Eye (tissue), 1 donor: ENCODE measurements around the gene PHF19.

Experiments
- DNase-seq: peaks from one replicate; pipeline ENCODE4 v3.0.0-alpha.2; 2015

Gene PHF19

GRCh38 chr9:120850315-120850714 lies 26.7 kb downstream of the PHF19 start:
- DNase-seq = no peak

GRCh38 chr9:120846906-120847305 lies 30.1 kb downstream of the PHF19 start:
- DNase-seq = no peak

GRCh38 chr9:120846251-120846889 lies 30.6 kb downstream of the PHF19 start:
- no peak for DNase-seq

- DNase-seq = no peak
Observed at GRCh38 chr9:120845255-120845654, 31.7 kb downstream of the PHF19 start.

- DNase-seq = peak; percentile 98
Observed at GRCh38 chr9:120842685-120843485, 34.1 kb downstream of the PHF19 start, which contains the start of gene PSMD5. TSS of gene PSMD5 (minus strand) at chr9:120842922. CDS start at chr9:120842909, 13 bp downstream.

- DNase-seq = no peak
Observed at GRCh38 chr9:120841930-120842684, 34.9 kb downstream of the PHF19 start.

GRCh38 chr9:120839146-120839545 lies 37.8 kb downstream of the PHF19 start:
- DNase-seq = no peak

- DNase-seq = no peak
Observed at GRCh38 chr9:120837921-120838320, 39.1 kb downstream of the PHF19 start.

- no peak for DNase-seq
Observed at GRCh38 chr9:120833325-120833724, 43.7 kb downstream of the PHF19 start.

GRCh38 chr9:120832807-120833206 lies 44.2 kb downstream of the PHF19 start:
- no peak for DNase-seq

GRCh38 chr9:120830865-120831264 lies 46.1 kb downstream of the PHF19 start:
- no peak for DNase-seq

- no peak for DNase-seq
Observed at GRCh38 chr9:120830151-120830550, 46.8 kb downstream of the PHF19 start.

- DNase-seq = no peak
Observed at GRCh38 chr9:120829650-120830049, 47.3 kb downstream of the PHF19 start.

GRCh38 chr9:120820095-120820494 lies 56.9 kb downstream of the PHF19 start:
- no peak for DNase-seq

- no peak for DNase-seq
Observed at GRCh38 chr9:120818595-120818994, 58.4 kb downstream of the PHF19 start.

- DNase-seq = no peak
Observed at GRCh38 chr9:120815075-120815474, 61.9 kb downstream of the PHF19 start.

GRCh38 chr9:120808931-120809330 lies 68.1 kb downstream of the PHF19 start:
- no peak for DNase-seq

- no peak for DNase-seq
Observed at GRCh38 chr9:120807607-120808379, 69.2 kb downstream of the PHF19 start.
